Keratinocyte (primary cell): ENCODE results near the gene DYNC1I1. TPM values are rescaled to one million over a fixed set of nuclear protein-coding genes. Genes with fewer than 3 reads are reported as not detected.

ENCODE experiments used
- DNase-seq: peaks from one replicate; pipeline ENCODE4 v3.0.0-alpha.2; 2011; ENCODE audit warnings: low read depth, missing footprints, low spot score
- FAIRE-seq: peaks from 2 replicates; lab custom pipeline; 2011; peaks lifted over from hg19 to GRCh38; lab: Jason Lieb, UNC
- H2AFZ ChIP-seq: 2 replicates; pipeline ENCODE4 v1.6.0; 2012; ENCODE audit warnings: low read length, control low read depth, inconsistent platforms; ENCODE audit not compliant: control insufficient read depth
- H3K27ac ChIP-seq: 2 replicates; pipeline ENCODE4 v1.5.1; 2011; ENCODE audit warnings: low read length; ENCODE audit not compliant: control insufficient read depth, insufficient read depth
- H3K27me3 ChIP-seq: 3 replicates; pipeline ENCODE4 v1.6.0; 2011; ENCODE audit warnings: low read length; ENCODE audit not compliant: control insufficient read depth, insufficient read depth; ENCODE audit errors: extremely low read depth
- H3K36me3 ChIP-seq, 2 experiments: 2 replicates in 1 of 2; 3 replicates in 1 of 2; pipeline ENCODE4 v1.5.1; 2011; ENCODE audit warnings: low read length in 2 of 2, mild to moderate bottlenecking in 1 of 2; ENCODE audit not compliant: control insufficient read depth in 2 of 2, insufficient read depth in 2 of 2; ENCODE audit errors: extremely low read depth in 1 of 2
- H3K4me1 ChIP-seq: 3 replicates; pipeline ENCODE4 v1.5.1; 2011; ENCODE audit warnings: low read length; ENCODE audit not compliant: control insufficient read depth, insufficient read depth; ENCODE audit errors: extremely low read depth
- H3K4me2 ChIP-seq: 3 replicates; pipeline ENCODE4 v1.6.0; 2011; ENCODE audit warnings: low read depth, low read length; ENCODE audit not compliant: control insufficient read depth, insufficient read depth; ENCODE audit errors: extremely low read depth
- H3K4me3 ChIP-seq, 3 experiments: fragments of 200-600 bp in 1 of 3; sonication (generic) in 1 of 3; 2 replicates in 2 of 3; 3 replicates in 1 of 3; pipeline ENCODE4 v1.5.1; 2011 to 2016; ENCODE audit warnings: low read length in 3 of 3, mild to moderate bottlenecking in 3 of 3, control low read depth in 2 of 3, inconsistent platforms in 1 of 3, low read depth in 1 of 3, mixed read lengths in 1 of 3, mixed run types in 1 of 3, moderate library complexity in 1 of 3; ENCODE audit not compliant: control insufficient read depth in 2 of 3, insufficient read depth in 2 of 3; ENCODE audit errors: extremely low read depth in 1 of 3
- H3K79me2 ChIP-seq: 2 replicates; pipeline ENCODE4 v1.6.0; 2012; ENCODE audit warnings: low read length; ENCODE audit not compliant: control insufficient read depth, insufficient read depth
- H3K9ac ChIP-seq: 3 replicates; pipeline ENCODE4 v1.6.0; 2011; ENCODE audit warnings: low read length; ENCODE audit not compliant: control insufficient read depth, insufficient read depth; ENCODE audit errors: extremely low read depth
- H3K9me1 ChIP-seq: 3 replicates; pipeline ENCODE4 v1.6.0; 2011; ENCODE audit warnings: low read length; ENCODE audit not compliant: control insufficient read depth, insufficient read depth; ENCODE audit errors: extremely low read depth
- H3K9me3 ChIP-seq: 2 replicates; pipeline ENCODE4 v1.5.1; 2012; ENCODE audit warnings: low read depth, low read length; ENCODE audit not compliant: control insufficient read depth
- H4K20me1 ChIP-seq: 3 replicates; pipeline ENCODE4 v1.6.0; 2011; ENCODE audit warnings: low read length; ENCODE audit not compliant: control insufficient read depth, insufficient read depth; ENCODE audit errors: extremely low read depth
- CTCF ChIP-seq, 3 experiments: IDR thresholded peaks in 1 of 3; conservative IDR thresholded peaks in 1 of 3; optimal IDR thresholded peaks in 1 of 3; 2 replicates in 2 of 3; 3 replicates in 1 of 3; pipeline versions ENCODE3 to v1.5.1; 2011; ENCODE audit warnings: low read length in 3 of 3, mild to moderate bottlenecking in 3 of 3, moderate library complexity in 2 of 3, control low read depth in 1 of 3, inconsistent platforms in 1 of 3; ENCODE audit not compliant: insufficient read depth in 2 of 3; ENCODE audit errors: extremely low read depth in 1 of 3
- EZH2 ChIP-seq: IDR thresholded peaks from one replicate; pipeline ENCODE4 v1.6.1; 2012; ENCODE audit warnings: inconsistent platforms, mild to moderate bottlenecking, low read length, moderate library complexity
- dilution Hi-C: fragments of 300-500 bp; cut with MboI; formaldehyde crosslinking; loops from one replicate; pipeline ENCODE4 v1.7.0; 2020; ENCODE audit warnings: low sequenced_read_pairs; ENCODE audit not compliant: extremely low pct_ligation_motif_present
- polyA plus RNA-seq, 5 experiments: library from polyadenylated mRNA; depleted of rRNA in 3 of 5; stranded (reverse) in 3 of 5; stranded (forward) in 1 of 5; unstranded in 1 of 5; fragments of >200 nt; gene quantifications; 1 replicate in 1 of 5; 2 replicates in 3 of 5; 3 replicates in 1 of 5; pipeline versions ENCODE4 v1.2.1 to v1.2.3, GENCODE V29; 2011 to 2012; ENCODE audit warnings: missing spikeins in 2 of 5, low read depth in 1 of 5, low replicate concordance in 1 of 5

DYNC1I1 gene
- polyA plus RNA-seq, 1 donor (not counting 4 experiments of a cell fraction or from before 2014, with no cell fraction given), result 0.10 TPM

DNA sequence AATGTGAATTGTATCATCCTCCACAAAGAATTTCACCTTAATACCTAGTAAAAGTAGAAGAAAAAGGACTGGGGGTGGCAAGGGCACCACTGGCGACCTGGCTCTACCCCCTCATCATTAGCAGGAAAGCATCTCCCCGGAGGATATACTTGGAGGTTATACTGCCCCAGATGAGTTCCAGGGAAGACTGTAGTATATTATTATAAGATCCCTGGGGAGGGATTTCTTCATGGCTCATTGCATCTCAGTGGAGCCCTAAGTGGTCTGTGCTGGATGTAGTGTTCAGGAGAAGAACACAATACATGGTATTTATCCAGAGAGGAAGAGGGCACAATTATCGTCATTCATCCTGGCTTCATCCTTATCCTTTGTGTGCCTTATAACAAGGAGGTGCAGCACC, 14.2 kb upstream of the DYNC1I1 start:
- no peaks in the 10 kb centered on the region for H3K36me3 ChIP-seq
- no peak for TF ChIP-seq CTCF (optimal IDR thresholded peaks at IDR 0.05 in 1 of 3, IDR thresholded peaks at IDR 0.05 in 1 of 3, conservative IDR thresholded peaks at IDR 0.05 in 1 of 3; ENCODE audit: extremely low read depth in 1 of 3, insufficient read depth in 2 of 3, low read length in 3 of 3)
- no peak for TF ChIP-seq EZH2
- no peak overlapping the region for H3K27ac ChIP-seq
- no peaks in the 10 kb centered on the region for H3K4me1 ChIP-seq
- FAIRE-seq (no peak), DNase-seq (no peak)
- dilution Hi-C loops, result no loop called here
- no peak overlapping the region for H3K9ac ChIP-seq
- no peak overlapping the region for H3K4me2 ChIP-seq
- H2AFZ ChIP-seq, result no peak overlapping the region
- H4K20me1 ChIP-seq, result no peaks in the 10 kb centered on the region
- no peaks in the 10 kb centered on the region for H3K9me1 ChIP-seq
- H3K9me3 ChIP-seq, result no peaks in the 10 kb centered on the region
- H3K27me3 ChIP-seq, result peaks cover 4% of the 10 kb centered on the region
- H3K4me3 ChIP-seq, result no peak overlapping the region
- no peaks in the 10 kb centered on the region for H3K79me2 ChIP-seq

DNA sequence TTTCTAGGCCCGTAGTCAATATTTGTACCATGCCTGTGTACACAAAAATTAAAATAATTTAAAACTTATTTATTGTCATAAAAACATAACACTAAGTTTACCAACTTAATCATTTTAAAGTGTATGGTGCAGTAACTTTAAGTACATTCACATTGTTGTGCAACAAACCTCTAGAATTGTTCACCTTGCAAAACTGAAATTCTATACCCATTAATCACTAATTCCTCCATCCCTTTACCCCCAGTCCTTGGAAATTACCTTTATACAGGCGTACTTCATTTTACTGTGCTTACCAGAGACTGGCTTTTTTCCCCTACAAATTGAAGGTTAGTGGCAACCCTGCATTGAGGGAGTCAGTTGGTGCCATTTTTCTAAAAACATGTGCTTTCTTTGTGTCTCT, 6.3 kb upstream of the DYNC1I1 start:
- H3K9me3 ChIP-seq, result no peaks in the 10 kb centered on the region
- dilution Hi-C loops, result no loop called here
- H3K4me1 ChIP-seq, result no peaks in the 10 kb centered on the region
- no peak overlapping the region for H2AFZ ChIP-seq
- FAIRE-seq (no peak), DNase-seq (no peak)
- H3K4me3 ChIP-seq, result no peak overlapping the region
- H3K36me3 ChIP-seq, result no peaks in the 10 kb centered on the region
- no peaks in the 10 kb centered on the region for H3K79me2 ChIP-seq
- H3K27me3 ChIP-seq, result no peaks in the 10 kb centered on the region
- H3K9ac ChIP-seq, result no peak overlapping the region
- no peak overlapping the region for H3K4me2 ChIP-seq
- H4K20me1 ChIP-seq, result no peaks in the 10 kb centered on the region
- H3K27ac ChIP-seq, result no peak overlapping the region
- H3K9me1 ChIP-seq, result no peaks in the 10 kb centered on the region
- TF ChIP-seq CTCF (optimal IDR thresholded peaks at IDR 0.05 in 1 of 3, IDR thresholded peaks at IDR 0.05 in 1 of 3, conservative IDR thresholded peaks at IDR 0.05 in 1 of 3; ENCODE audit: extremely low read depth in 1 of 3, insufficient read depth in 2 of 3, low read length in 3 of 3) (no peak), EZH2 (no peak)
